Activated CD4-positive, alpha-beta T cell treated with anti-CD3 and anti-CD28 coated beads, Interleukin-2, Interleukin-4, amounts not matched to agents 100 ng/mL and 50 ng/mL, durations not matched to agents 16 hours and 8 hours (primary cell): ENCODE results near the gene TRIM8.
"Not testable (repeated sequence)": the region's sequence is repeated elsewhere in the genome, so short reads cannot be mapped to it uniquely, and the experiment has no call there.

Experiments used
- DNase-seq: peaks from one replicate; pipeline ENCODE4 v3.0.0-alpha.2; 2020; ENCODE audit warnings: low spot score

The TRIM8 gene

GRCh38 chr10:102650655-102651454 is 6.6 kb downstream of the TRIM8 start:
- DNase-seq = no peak

GRCh38 chr10:102651455-102652169 is 7.3 kb downstream of the TRIM8 start:
- no peak for DNase-seq

- DNase-seq = no peak
Observed at GRCh38 chr10:102652170-102652916, 8.1 kb downstream of the TRIM8 start.

GRCh38 chr10:102653060-102653459 is 8.8 kb downstream of the TRIM8 start:
- DNase-seq = no peak

GRCh38 chr10:102654566-102654965 is 10.3 kb downstream of the TRIM8 start:
- no peak for DNase-seq

GRCh38 chr10:102654969-102655368 is 10.7 kb downstream of the TRIM8 start:
- no peak for DNase-seq

- DNase-seq = no peak
Observed at GRCh38 chr10:102656026-102656425, 11.7 kb downstream of the TRIM8 start.

GRCh38 chr10:102656791-102657371 is 12.6 kb downstream of the TRIM8 start:
- no peak for DNase-seq

GRCh38 chr10:102657451-102657850 is 13.2 kb downstream of the TRIM8 start:
- DNase-seq = no peak

- no peak for DNase-seq
Observed at GRCh38 chr10:102657984-102658724, 13.9 kb downstream of the TRIM8 start.

- no peak for DNase-seq
Observed at GRCh38 chr10:102658802-102659201, 14.5 kb downstream of the TRIM8 start.

GRCh38 chr10:102660888-102661657 is 16.8 kb downstream of the TRIM8 start:
- peak; percentile 71 for DNase-seq

- DNase-seq = no peak
Observed at GRCh38 chr10:102661658-102662028, 17.4 kb downstream of the TRIM8 start.

GRCh38 chr10:102665904-102666509 is 21.7 kb downstream of the TRIM8 start:
- no peak for DNase-seq

- not testable (repeated sequence) for DNase-seq
Observed at GRCh38 chr10:102667411-102667810, 23.1 kb downstream of the TRIM8 start.

- no peak for DNase-seq
Observed at GRCh38 chr10:102668326-102669107, 24.2 kb downstream of the TRIM8 start.

- no peak for DNase-seq
Observed at GRCh38 chr10:102669206-102670064, 25.2 kb downstream of the TRIM8 start.

- DNase-seq = no peak
Observed at GRCh38 chr10:102670065-102670670, 25.9 kb downstream of the TRIM8 start.
